PC-9 (cell line): ENCODE data around the gene EME1. TPM values are rescaled to one million over a fixed set of nuclear protein-coding genes. Genes with fewer than 3 reads are reported as not detected.
"Not testable (repeated sequence)": the region's sequence is repeated elsewhere in the genome, so short reads cannot be mapped to it uniquely, and the experiment has no call there.

Source experiments
- BruUV-seq: library from RNA; stranded (reverse); fragments of 400-500 nt; replicated peaks from 2 replicates; lab custom pipeline; 2021; lab: Mats Ljungman, UMichigan
- CTCF ChIA-PET: fragments of 300-600 bp; sonication (Branson Sonifier 250); formaldehyde crosslinking; loops from one replicate; lab custom pipeline; 2022; ENCODE audit warnings: antibody characterized with exemption; lab: Charles Lee
- POLR2A ChIA-PET: fragments of 300-600 bp; sonication (Branson Sonifier 250); formaldehyde crosslinking; loops from one replicate; lab custom pipeline; 2022; ENCODE audit warnings: antibody characterized with exemption; ENCODE audit not compliant: unreplicated experiment; lab: Charles Lee
- DNase-seq, 2 experiments: peaks; one replicate each; pipeline versions ENCODE4 v3.0.0 to v3.0.0-alpha.2; 2015 to 2022; ENCODE audit warnings: mixed read lengths in 1 of 2
- H2AFZ ChIP-seq: fragments of 200-600 bp; sonication (generic); 2 replicates; pipeline ENCODE4 v1.8.1; 2017; ENCODE audit warnings: antibody characterized with exemption
- H3F3A ChIP-seq: fragments of 200-600 bp; sonication (generic); 2 replicates; pipeline ENCODE4 v1.8.1; 2017; ENCODE audit warnings: antibody characterized with exemption, mild to moderate bottlenecking, low read depth; ENCODE audit not compliant: insufficient read depth
- H3K27ac ChIP-seq: fragments of 200-600 bp; sonication (generic); 2 replicates; pipeline ENCODE4 v1.6.1; 2016; ENCODE audit warnings: mixed run types
- H3K27me3 ChIP-seq: fragments of 200-600 bp; sonication (generic); 2 replicates; pipeline ENCODE4 v1.6.1; 2016; ENCODE audit warnings: low read depth, mixed run types; ENCODE audit not compliant: insufficient read depth
- H3K36me3 ChIP-seq: fragments of 200-600 bp; sonication (generic); 2 replicates; pipeline ENCODE4 v1.6.1; 2016; ENCODE audit warnings: low read depth, mixed run types
- H3K4me1 ChIP-seq: fragments of 200-600 bp; sonication (generic); replicated peaks from 2 replicates; pipeline ENCODE4 v1.6.1; 2016; ENCODE audit warnings: mixed run types; ENCODE audit not compliant: insufficient read depth
- H3K4me2 ChIP-seq: fragments of 200-600 bp; sonication (generic); 2 replicates; pipeline ENCODE4 v1.6.1; 2017; ENCODE audit warnings: mixed run types
- H3K4me3 ChIP-seq: fragments of 200-600 bp; sonication (generic); 2 replicates; pipeline ENCODE4 v1.6.1; 2016; ENCODE audit warnings: mixed run types
- H3K79me2 ChIP-seq: fragments of 200-600 bp; sonication (generic); 2 replicates; pipeline ENCODE4 v1.6.1; 2017; ENCODE audit warnings: low read depth, mixed run types
- H3K9me2 ChIP-seq: fragments of 200-600 bp; sonication (generic); 2 replicates; pipeline ENCODE4 v1.8.1; 2017; ENCODE audit warnings: mild to moderate bottlenecking; ENCODE audit not compliant: insufficient read depth
- H3K9me3 ChIP-seq: fragments of 200-600 bp; sonication (generic); 2 replicates; pipeline ENCODE4 v1.8.1; 2016; ENCODE audit warnings: low read depth; ENCODE audit not compliant: insufficient read depth
- H4K20me1 ChIP-seq: fragments of 200-600 bp; sonication (generic); 2 replicates; pipeline ENCODE4 v1.8.1; 2017; ENCODE audit not compliant: insufficient read depth
- EZH2 ChIP-seq: fragments of 200-600 bp; sonication (generic); IDR thresholded peaks from 2 replicates; pipeline ENCODE4 v1.8.0; 2017; ENCODE audit warnings: antibody characterized with exemption, low read depth
- intact Hi-C: fragments of 100-400 bp; cut with micrococcal nuclease; formaldehyde crosslinking; loops from one replicate; pipeline ENCODE4 v1.10.0; 2022; ENCODE audit not compliant: unreplicated experiment
- total RNA-seq: library from RNA; stranded (reverse); gene quantifications from 2 replicates; pipeline ENCODE4 v1.2.3, GENCODE V29; 2021
- TF ChIP-seq, protein P1 (sequence below): fragments of 200-600 bp; sonication (generic); conservative IDR thresholded peaks from 2 replicates; pipeline ENCODE4 v1.6.1; 2017; ENCODE audit warnings: mixed run types, antibody characterized with exemption, mild to moderate bottlenecking, moderate library complexity

The EME1 gene
- total RNA-seq, 1 experiment from 2014 or later, result 21.0 TPM

- ChIA-PET POLR2A (no interaction called here), CTCF (no interaction called here)
Observed at GRCh38 chr17:50414808-50415207, 41.8 kb downstream of the EME1 start.

GRCh38 chr17:50419577-50419976 is 46.5 kb downstream of the EME1 start:
- H3K27ac ChIP-seq, H3K4me3 ChIP-seq, POLR2A ChIA-PET, H3K4me2 ChIP-seq, H3K79me2 ChIP-seq, BruUV-seq, H2AFZ ChIP-seq, H3K9me3 ChIP-seq, intact Hi-C loops, H3K9me2 ChIP-seq, H4K20me1 ChIP-seq, H3K36me3 ChIP-seq, DNase-seq, CTCF ChIA-PET, H3K27me3 ChIP-seq: not testable (repeated sequence)
- H3K4me1 ChIP-seq, result peaks cover 45% of the 10 kb centered on the region
- H3F3A ChIP-seq, result peaks cover 19% of the 10 kb centered on the region

More at GRCh38 chr17:50414808-50415207, 41.8 kb downstream of the EME1 start:
- Histone ChIP-seq H3K4me3 (no peak overlapping the region), H3K79me2 (no peaks in the 10 kb centered on the region), H2AFZ (no peak overlapping the region), H3K4me2 (no peak overlapping the region), H3K36me3 (no peaks in the 10 kb centered on the region), H3K9me2 (no peaks in the 10 kb centered on the region), H3K27me3 (no peaks in the 10 kb centered on the region), H3K27ac (no peak overlapping the region), H3F3A (no peaks in the 10 kb centered on the region), H4K20me1 (no peaks in the 10 kb centered on the region), H3K4me1 (0 out of 2 replicates have a peak, but pooled peaks cover under 1% of the 10 kb centered on the region), H3K9me3 (no peaks in the 10 kb centered on the region)
- TF ChIP-seq, protein P1, sequence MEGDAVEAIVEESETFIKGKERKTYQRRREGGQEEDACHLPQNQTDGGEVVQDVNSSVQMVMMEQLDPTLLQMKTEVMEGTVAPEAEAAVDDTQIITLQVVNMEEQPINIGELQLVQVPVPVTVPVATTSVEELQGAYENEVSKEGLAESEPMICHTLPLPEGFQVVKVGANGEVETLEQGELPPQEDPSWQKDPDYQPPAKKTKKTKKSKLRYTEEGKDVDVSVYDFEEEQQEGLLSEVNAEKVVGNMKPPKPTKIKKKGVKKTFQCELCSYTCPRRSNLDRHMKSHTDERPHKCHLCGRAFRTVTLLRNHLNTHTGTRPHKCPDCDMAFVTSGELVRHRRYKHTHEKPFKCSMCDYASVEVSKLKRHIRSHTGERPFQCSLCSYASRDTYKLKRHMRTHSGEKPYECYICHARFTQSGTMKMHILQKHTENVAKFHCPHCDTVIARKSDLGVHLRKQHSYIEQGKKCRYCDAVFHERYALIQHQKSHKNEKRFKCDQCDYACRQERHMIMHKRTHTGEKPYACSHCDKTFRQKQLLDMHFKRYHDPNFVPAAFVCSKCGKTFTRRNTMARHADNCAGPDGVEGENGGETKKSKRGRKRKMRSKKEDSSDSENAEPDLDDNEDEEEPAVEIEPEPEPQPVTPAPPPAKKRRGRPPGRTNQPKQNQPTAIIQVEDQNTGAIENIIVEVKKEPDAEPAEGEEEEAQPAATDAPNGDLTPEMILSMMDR, result no peak
- TF ChIP-seq EZH2, result no peak
- BruUV-seq, result no TSS peak
- intact Hi-C loops, result no loop called here
- DNase-seq, result no peak

DNA sequence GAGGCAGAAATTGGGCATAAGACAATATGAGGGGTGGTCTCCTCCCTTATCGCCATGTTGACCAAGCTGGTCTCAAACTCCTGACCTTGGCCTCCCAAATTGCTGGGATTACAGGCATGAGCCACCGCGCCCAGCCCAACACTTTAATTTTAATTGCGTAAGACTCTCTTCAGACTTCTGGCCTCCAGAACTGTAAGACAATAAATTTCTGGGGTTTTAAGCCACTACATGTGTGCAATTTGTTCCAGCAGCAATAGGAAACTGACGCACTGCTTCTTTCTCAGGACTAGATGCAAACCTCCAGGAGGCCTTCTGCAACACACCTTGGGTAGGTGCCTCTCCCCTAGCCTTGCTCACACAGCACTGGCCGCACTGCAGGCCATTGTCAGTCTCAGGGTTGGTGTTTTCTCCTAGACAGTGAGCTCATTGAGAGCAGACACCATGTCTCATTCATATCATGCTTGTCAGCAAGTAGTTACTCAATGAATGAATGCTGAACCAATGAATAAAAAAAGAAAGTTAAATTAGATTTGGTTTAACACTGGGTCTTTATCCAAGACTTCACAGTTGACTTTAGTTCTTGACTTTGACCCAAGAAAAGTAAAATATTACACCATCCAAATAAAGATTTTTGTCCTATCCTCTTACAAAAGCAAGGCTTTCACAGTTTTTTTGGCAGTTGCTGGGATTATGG is 47.5 kb downstream of the EME1 start:
- ChIA-PET CTCF (interaction anchor here (0.6 to 1.3 kb wide), 2 partner anchors 23 to 725 kb away, joined by 4 to 19 read pairs; partner anchors contain the start of gene LRRC59), POLR2A (no interaction called here)
- Histone ChIP-seq H3K27ac (0 out of 2 replicates have a peak overlapping the region, but pooled peaks have one; percentile 35), H3K4me2 (peak overlapping the region; percentile 17; the same call in 1 of the 2 replicates), H4K20me1 (no peaks in the 10 kb centered on the region), H2AFZ (no peak overlapping the region), H3K27me3 (no peaks in the 10 kb centered on the region), H3K9me2 (no peaks in the 10 kb centered on the region), H3K4me3 (no peak overlapping the region), H3K36me3 (no peaks in the 10 kb centered on the region), H3K9me3 (no peaks in the 10 kb centered on the region), H3F3A (peaks cover 27% of the 10 kb centered on the region), H3K4me1 (peaks cover 55% of the 10 kb centered on the region), H3K79me2 (peaks cover 11% of the 10 kb centered on the region)
- DNase-seq, result no peak
- no TSS peak for BruUV-seq
- TF ChIP-seq, protein P1, result no peak
- intact Hi-C loops, result no loop called here
